Activated CD8-positive, alpha-beta T cell treated with anti-CD3 and anti-CD28 coated beads, Interleukin-2, amount 10 ng/mL, durations not matched to agents 7 days and 5 days (primary cell): ENCODE results near the gene ARL9. TPM values are rescaled to one million over a fixed set of nuclear protein-coding genes. Genes with fewer than 3 reads are reported as not detected.

Experiments used
- ATAC-seq: fragments of 150-1000 bp; cut with Tn5 transposase; one replicate; pipeline ENCODE4 v1.10.0; 2021; ENCODE audit warnings: moderate library complexity
- CTCF ChIA-PET: fragments of 350-600 bp; sonication (Branson Sonifier 250); formaldehyde crosslinking; loops from one replicate; lab custom pipeline; 2021; ENCODE audit warnings: antibody characterized with exemption; lab: Charles Lee
- POLR2A ChIA-PET: fragments of 350-600 bp; sonication (Branson Sonifier 250); formaldehyde crosslinking; loops from one replicate; lab custom pipeline; 2021; ENCODE audit warnings: antibody characterized with exemption; lab: Charles Lee
- DNase-seq: peaks from one replicate; pipeline ENCODE4 v3.0.0-alpha.2; 2020
- H3K27ac Mint-ChIP-seq: one replicate; pipeline ENCODE4 v1.8.0; 2021; ENCODE audit warnings: mild to moderate bottlenecking, mixed read lengths
- H3K27me3 Mint-ChIP-seq: one replicate; pipeline ENCODE4 v1.8.0; 2021; ENCODE audit warnings: low read depth, mixed read lengths
- H3K36me3 Mint-ChIP-seq: one replicate; pipeline ENCODE4 v1.8.0; 2021; ENCODE audit warnings: low read depth, mixed read lengths
- H3K4me1 Mint-ChIP-seq: one replicate; pipeline ENCODE4 v1.8.0; 2021; ENCODE audit warnings: low read depth, mixed read lengths
- H3K4me3 Mint-ChIP-seq: one replicate; pipeline ENCODE4 v1.8.0; 2021; ENCODE audit warnings: mild to moderate bottlenecking, mixed read lengths
- H3K9me3 Mint-ChIP-seq: one replicate; pipeline ENCODE4 v1.8.0; 2022; ENCODE audit warnings: mixed read lengths; ENCODE audit not compliant: insufficient read depth
- total RNA-seq, 2 experiments: library from RNA; stranded (reverse); gene quantifications; one replicate each; pipeline ENCODE4 v1.2.3, GENCODE V29; 2021

Gene ARL9
- total RNA-seq, 2 experiments from 2014 or later = 0.16 to 0.18 TPM

DNA sequence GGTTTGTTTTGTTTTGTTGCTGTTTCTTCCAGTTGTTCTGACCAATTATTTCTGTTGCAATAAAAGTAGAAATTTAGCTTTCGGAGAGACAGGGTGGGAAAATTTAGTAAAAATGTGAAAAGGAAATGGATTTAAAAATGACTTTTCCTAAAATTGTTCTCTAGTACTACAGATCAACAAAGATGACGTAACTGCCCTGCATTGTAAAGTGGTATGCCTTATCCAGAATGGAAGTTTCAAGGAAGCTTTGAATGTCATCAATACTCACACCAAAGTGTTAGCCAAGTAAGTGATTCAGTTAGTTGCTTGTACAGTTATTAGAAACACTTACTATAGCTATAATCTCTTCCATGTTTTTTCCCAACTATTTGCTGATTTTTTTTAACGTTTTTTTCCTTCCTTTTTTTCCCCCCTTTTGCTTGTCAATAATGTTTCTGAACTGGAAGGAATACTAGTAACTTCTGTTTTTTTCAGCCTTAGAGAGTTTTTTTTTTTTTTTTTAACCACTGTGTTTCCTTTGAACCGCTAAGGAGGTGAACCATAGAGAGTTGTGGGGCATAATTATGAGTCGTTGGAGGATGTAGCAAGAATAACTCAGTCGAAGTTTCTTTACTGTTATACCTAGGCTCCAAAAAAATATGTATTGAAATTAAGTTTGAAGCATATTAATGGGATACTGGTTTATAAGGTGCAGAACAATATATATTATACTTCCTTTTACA is 35.9 kb upstream of the ARL9 start:
- peaks cover 37% of the 10 kb centered on the region for H3K4me1 Mint-ChIP-seq
- ChIA-PET CTCF (interaction anchor here (0.8 to 2.0 kb wide), 5 partner anchors 11 to 368 kb away, joined by 3 to 7 read pairs (median 4); partner anchors contain the start of genes PAICS and PPAT), POLR2A (interaction anchor here (1.8 to 3.0 kb wide), 4 partner anchors 11 to 508 kb away, joined by 5 to 33 read pairs (median 9); partner anchors contain the start of genes AASDH, NOA1, PAICS and PPAT)
- H3K27ac Mint-ChIP-seq = peak overlapping the region; percentile 78
- ATAC-seq = no peak
- peak overlapping the region; percentile 100 for H3K4me3 Mint-ChIP-seq
- H3K9me3 Mint-ChIP-seq = no peaks in the 10 kb centered on the region
- no peak for DNase-seq
- peaks cover 49% of the 10 kb centered on the region for H3K36me3 Mint-ChIP-seq
- H3K27me3 Mint-ChIP-seq = no peaks in the 10 kb centered on the region

DNA sequence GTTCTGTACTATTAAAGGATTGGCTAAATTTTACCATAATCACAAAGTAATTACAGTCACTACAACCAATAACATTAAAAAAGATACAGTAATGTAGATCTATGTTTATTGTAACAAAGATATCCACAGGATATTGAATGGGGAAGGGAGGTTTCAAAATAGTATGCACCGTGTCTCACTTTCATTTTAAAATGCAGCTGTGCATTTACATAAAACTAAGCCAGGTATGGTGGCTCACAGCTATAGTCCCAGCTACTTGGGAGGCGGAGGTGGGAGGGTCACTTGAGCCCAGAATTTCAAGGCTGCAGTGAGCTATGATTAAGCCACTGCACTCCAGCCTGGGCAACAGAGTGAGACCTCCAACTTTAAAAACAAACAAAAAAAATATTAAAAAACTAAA is 29.7 kb upstream of the ARL9 start:
- no peak overlapping the region for H3K27ac Mint-ChIP-seq
- ChIA-PET CTCF (interaction anchor here (1.4 kb wide), 1 partner anchor 10 kb away, joined by 3 read pairs; no protein-coding TSS in a partner anchor), POLR2A (interaction anchor here (0.7 kb wide), 1 partner anchor 11 kb away, joined by 3 read pairs; no protein-coding TSS in a partner anchor)
- H3K27me3 Mint-ChIP-seq = no peaks in the 10 kb centered on the region
- no peak for ATAC-seq
- peaks cover 7% of the 10 kb centered on the region for H3K4me1 Mint-ChIP-seq
- H3K4me3 Mint-ChIP-seq = no peak overlapping the region
- DNase-seq = no peak
- H3K36me3 Mint-ChIP-seq = peaks cover 60% of the 10 kb centered on the region
- no peaks in the 10 kb centered on the region for H3K9me3 Mint-ChIP-seq

DNA sequence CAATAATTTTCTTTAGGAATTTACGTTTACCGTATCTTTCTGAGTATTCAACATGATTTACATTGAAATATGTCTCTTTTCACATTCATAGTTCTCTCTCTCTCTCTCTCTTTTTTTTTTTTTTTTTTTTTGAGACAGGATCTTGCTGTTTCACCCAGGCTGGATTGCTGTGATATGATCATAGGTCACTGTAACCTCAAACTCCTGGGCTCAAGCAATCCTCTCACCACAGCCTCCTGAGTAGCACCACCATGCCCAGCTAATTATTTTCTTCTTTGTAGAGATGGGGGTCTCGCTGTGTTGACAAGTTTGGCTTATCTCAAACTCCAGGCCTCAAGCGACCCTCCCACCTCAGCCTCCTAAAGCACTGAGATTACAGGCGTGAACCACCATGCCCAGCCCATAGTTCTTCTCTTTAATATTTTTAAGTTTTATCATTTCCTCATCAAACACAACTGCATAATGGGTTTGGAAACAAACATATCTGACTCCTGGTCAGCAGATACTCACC is 28.3 kb upstream of the ARL9 start:
- peaks cover 3% of the 10 kb centered on the region for H3K4me1 Mint-ChIP-seq
- POLR2A ChIA-PET = no interaction called here
- no peak for ATAC-seq

DNA sequence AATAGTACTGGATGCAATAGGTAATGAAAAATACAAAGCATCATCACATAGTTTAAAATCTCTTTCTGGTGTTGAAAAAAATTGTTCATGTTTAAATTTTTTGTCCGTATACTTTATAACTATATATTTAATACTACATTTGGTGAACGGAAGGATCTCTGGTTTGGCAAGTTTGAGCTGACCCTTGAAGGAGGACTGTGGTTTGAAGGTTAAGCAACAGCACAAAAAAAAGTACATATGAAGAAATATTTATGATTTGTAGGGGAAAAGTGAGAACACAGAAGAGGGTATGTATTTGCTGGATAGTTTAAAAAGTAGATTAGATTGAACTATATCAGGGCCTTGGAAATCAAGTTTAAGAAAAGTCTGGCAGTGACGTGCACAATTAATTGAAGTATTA is 24.9 kb upstream of the ARL9 start:
- no peak for DNase-seq
- ChIA-PET POLR2A (no interaction called here), CTCF (interaction anchor here (1.5 kb wide), 1 partner anchor 11 kb away, joined by 4 read pairs; no protein-coding TSS in a partner anchor)
- Mint-ChIP-seq H3K27me3 (no peaks in the 10 kb centered on the region), H3K4me3 (no peak overlapping the region), H3K4me1 (peaks cover 3% of the 10 kb centered on the region), H3K9me3 (no peaks in the 10 kb centered on the region), H3K27ac (no peak overlapping the region), H3K36me3 (peaks cover 48% of the 10 kb centered on the region)
- ATAC-seq = no peak

More for the DNA sequence above, 28.3 kb upstream of the ARL9 start:
- Mint-ChIP-seq H3K27ac (no peak overlapping the region), H3K27me3 (no peaks in the 10 kb centered on the region), H3K4me3 (no peak overlapping the region), H3K36me3 (peaks cover 56% of the 10 kb centered on the region), H3K9me3 (no peaks in the 10 kb centered on the region)
- DNase-seq = no peak
- CTCF ChIA-PET = no interaction called here

DNA sequence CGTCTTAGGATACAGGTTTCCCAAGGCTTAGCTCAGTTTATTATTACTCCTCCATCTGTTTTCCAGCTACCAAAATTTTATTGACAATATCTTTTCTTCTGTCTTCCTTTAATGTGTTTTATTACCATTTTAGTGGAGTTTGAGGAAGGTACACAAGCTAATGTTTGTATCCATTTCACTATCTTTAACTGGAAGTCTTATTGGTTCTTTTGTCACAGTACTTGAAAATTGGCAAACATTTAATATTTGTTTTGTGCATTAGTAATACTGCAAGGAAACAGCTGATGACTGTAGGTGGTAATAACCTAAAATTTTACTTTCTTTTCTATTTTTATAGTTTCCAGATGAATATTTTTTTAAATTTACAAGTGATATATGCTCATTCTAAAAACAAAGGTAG is 9.3 kb upstream of the ARL9 start:
- no peaks in the 10 kb centered on the region for H3K27me3 Mint-ChIP-seq
- no peaks in the 10 kb centered on the region for H3K4me1 Mint-ChIP-seq
- ChIA-PET POLR2A (interaction anchor here (0.6 kb wide), 1 partner anchor 307 kb away, joined by 4 read pairs; no protein-coding TSS in a partner anchor), CTCF (interaction anchor here (0.7 to 1.4 kb wide), 2 partner anchors 73 to 340 kb away, joined by 4 to 5 read pairs; no protein-coding TSS in a partner anchor)
- H3K27ac Mint-ChIP-seq = no peak overlapping the region
- DNase-seq = no peak
- no peaks in the 10 kb centered on the region for H3K9me3 Mint-ChIP-seq
- no peak for ATAC-seq
- no peak overlapping the region for H3K4me3 Mint-ChIP-seq
- peaks cover 63% of the 10 kb centered on the region for H3K36me3 Mint-ChIP-seq

DNA sequence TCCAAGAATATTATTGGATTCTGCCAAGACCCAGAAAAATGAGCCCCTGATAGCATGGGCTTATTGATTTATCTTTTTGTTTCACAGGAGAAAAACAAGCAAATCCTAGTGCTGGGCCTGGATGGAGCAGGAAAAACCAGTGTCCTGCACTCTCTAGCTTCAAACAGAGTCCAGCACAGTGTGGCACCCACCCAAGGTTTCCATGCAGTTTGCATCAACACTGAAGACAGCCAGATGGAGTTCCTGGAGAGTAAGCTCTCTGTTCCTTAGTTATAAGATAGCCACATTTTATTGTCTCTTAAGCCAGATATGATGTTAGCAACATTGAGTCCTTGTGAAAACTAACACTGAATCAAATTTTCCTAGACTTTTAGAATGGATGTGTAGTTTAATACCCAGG is 5.5 kb downstream of the ARL9 start:
- no peak overlapping the region for H3K4me3 Mint-ChIP-seq
- no peak overlapping the region for H3K27ac Mint-ChIP-seq
- ChIA-PET CTCF (interaction anchor here (0.7 kb wide), 1 partner anchor 99 kb away, joined by 3 read pairs; no protein-coding TSS in a partner anchor), POLR2A (no interaction called here)
- H3K4me1 Mint-ChIP-seq = peaks cover 4% of the 10 kb centered on the region
- peaks cover 16% of the 10 kb centered on the region for H3K27me3 Mint-ChIP-seq
- DNase-seq (no peak), ATAC-seq (no peak)
- H3K36me3 Mint-ChIP-seq = no peaks in the 10 kb centered on the region
- H3K9me3 Mint-ChIP-seq = no peaks in the 10 kb centered on the region

DNA sequence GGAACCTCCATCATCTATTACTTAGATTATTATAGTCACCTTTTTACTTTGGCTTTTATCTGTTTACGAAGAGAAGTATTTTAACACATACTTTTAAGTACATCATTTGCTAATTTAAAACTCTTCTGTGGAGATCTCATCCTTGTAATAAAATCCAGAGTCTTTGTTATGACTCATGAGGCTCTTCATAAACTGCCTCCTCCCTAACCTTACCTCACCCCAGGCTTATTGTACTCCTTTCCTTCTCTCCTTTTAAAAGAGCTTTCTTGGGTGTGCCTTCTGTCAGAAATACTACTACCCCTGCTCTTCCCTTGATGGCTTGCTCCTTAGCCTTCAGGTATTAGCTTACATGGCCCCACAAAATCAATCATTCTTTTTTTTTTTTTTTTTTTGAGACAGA is 6.6 kb downstream of the ARL9 start:
- no peak overlapping the region for H3K4me3 Mint-ChIP-seq
- no peaks in the 10 kb centered on the region for H3K4me1 Mint-ChIP-seq

DNA sequence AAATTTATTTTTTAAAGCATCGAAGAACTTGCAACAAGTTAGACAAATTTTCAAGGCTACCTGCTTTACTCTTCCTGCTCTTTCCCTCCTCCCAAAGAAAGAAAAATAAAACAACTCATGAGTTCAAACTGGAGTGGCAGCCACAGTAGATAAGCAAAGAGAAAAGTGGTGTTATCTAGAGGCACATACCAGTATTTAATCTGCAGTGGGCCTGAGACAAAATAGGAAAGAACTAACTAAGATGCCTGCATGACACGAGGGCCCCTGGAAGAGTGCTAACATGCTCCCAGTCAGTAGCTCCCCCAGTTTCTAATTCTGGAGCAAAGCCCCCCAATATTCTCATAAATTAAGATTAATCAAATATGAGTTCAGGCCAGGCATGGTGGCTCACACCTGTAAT is 7.9 kb downstream of the ARL9 start:
- ChIA-PET CTCF (interaction anchor here (1.4 kb wide), 1 partner anchor 10 kb away, joined by 4 read pairs; no protein-coding TSS in a partner anchor), POLR2A (no interaction called here)
- Mint-ChIP-seq H3K4me3 (no peak overlapping the region), H3K4me1 (no peaks in the 10 kb centered on the region), H3K36me3 (no peaks in the 10 kb centered on the region), H3K27me3 (peaks cover 15% of the 10 kb centered on the region), H3K27ac (no peak overlapping the region), H3K9me3 (no peaks in the 10 kb centered on the region)
- no peak for DNase-seq
- ATAC-seq = no peak

More for the DNA sequence above, 6.6 kb downstream of the ARL9 start:
- Mint-ChIP-seq H3K27me3 (peaks cover 14% of the 10 kb centered on the region), H3K36me3 (no peaks in the 10 kb centered on the region), H3K9me3 (no peaks in the 10 kb centered on the region), H3K27ac (no peak overlapping the region)
- ATAC-seq (no peak), DNase-seq (no peak)
- ChIA-PET CTCF (no interaction called here), POLR2A (no interaction called here)

DNA sequence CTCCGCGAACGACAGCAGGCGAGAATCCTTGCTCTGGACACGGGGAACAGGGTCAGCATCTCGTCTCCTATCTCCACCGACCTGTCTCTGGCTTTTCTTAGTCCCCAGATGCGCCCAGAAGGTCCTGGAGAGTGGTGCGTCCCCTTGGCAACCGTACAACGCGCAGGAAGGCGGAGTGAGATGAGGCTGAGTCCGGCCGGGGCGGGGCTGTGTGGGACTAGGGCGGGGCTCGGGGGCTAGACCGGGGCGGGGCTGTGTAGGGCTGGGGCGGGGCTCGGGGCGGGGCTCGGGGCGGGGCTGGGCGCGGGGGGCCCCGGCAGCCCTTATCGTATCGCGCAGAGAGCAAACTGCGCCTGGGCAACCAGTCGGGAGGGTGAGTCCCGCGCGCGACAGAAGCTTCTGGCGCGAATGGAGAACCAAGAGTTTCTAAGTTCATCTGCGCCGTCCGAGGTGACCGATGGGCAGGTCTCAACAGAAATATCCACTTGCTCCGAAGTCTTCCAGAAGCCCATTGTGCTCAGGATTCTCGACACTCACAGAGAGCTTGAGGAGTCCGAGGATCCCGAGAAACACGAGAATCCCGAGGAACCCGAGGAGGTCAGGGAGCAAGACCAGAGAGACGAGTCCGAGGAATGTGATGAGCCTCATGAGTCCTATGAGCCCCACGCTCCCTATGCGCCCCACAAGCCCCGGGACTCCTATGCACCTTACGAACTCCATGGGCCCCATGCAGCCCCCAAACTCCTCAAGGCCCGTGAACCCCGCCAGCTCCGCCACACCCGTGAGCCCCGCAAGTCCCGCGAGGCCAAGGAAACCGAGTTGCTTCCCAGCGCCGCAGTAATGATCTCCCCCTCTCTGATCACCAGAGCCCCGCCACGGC is 24.9 kb downstream of the ARL9 start:
- Mint-ChIP-seq H3K4me1 (no peaks in the 10 kb centered on the region), H3K4me3 (peak overlapping the region; percentile 44), H3K27me3 (peaks cover 23% of the 10 kb centered on the region), H3K9me3 (no peaks in the 10 kb centered on the region), H3K36me3 (no peaks in the 10 kb centered on the region), H3K27ac (no peak overlapping the region)
- ATAC-seq (peak; percentile 98), DNase-seq (peak; percentile 85)
- ChIA-PET POLR2A (interaction anchor here (1.3 to 1.4 kb wide), 2 partner anchors 95 to 143 kb away, joined by 3 to 7 read pairs; partner anchors contain the start of genes AASDH, PAICS and PPAT), CTCF (interaction anchor here (1.7 kb wide), 1 partner anchor 14 kb away, joined by 5 read pairs; no protein-coding TSS in a partner anchor)

DNA sequence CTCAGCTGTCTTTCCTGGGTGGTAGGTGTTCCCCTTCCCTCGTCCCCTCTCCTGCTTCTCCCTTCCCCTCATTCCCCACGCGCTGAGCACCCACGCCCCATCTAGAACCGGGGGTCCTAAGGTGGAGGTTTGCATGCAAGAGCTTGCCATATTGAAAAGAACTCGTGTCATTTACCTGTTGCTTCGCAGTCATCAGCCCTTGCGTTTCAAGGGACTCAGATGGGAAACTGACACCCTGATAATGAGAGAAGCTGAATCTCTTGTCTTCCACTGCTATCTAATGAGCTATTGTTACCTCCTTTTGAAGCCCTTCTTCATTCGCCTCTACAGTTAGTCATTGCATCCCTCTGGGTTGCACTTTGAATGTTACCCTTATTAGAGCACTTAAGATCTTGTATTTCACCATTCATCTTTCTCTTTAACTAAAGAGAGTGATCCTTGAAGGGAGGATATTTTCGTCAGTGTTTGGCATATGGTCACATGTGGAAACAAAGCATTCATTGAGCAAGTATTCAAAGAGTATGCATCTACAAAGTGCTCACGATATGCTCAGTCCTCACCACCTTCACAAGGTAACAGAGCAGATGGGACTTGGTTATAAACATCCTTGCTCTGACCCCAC is 25.7 kb downstream of the ARL9 start:
- Mint-ChIP-seq H3K4me3 (no peak overlapping the region), H3K27ac (no peak overlapping the region), H3K27me3 (peaks cover 18% of the 10 kb centered on the region), H3K4me1 (no peaks in the 10 kb centered on the region), H3K9me3 (no peaks in the 10 kb centered on the region), H3K36me3 (no peaks in the 10 kb centered on the region)
- POLR2A ChIA-PET = interaction anchor here (1.3 to 1.4 kb wide), 2 partner anchors 95 to 144 kb away, joined by 3 to 7 read pairs; partner anchors contain the start of genes AASDH, PAICS and PPAT
- no peak for ATAC-seq
- no peak for DNase-seq
- CTCF ChIA-PET = interaction anchor here (1.7 kb wide), 1 partner anchor 13 kb away, joined by 5 read pairs; no protein-coding TSS in a partner anchor

DNA sequence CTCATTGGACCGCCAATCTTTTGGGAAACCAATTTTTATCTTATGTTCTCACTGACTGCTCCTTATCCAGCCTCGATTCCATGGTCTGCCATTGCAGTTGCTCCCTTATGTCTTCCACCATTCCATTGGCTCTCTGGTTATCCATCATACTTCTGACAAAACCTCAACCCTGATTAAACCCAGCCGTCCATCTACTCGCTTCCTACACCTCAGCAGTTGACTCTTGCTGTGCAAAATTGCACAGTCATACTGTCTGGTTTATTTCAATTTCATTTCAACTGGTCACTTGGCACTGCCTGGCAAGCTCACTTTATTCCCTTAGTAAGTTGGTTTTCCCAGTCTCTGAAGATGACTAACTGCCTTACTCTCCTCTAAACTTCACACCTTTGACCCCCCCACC is 26.2 kb downstream of the ARL9 start:
- Mint-ChIP-seq H3K4me3 (no peak overlapping the region), H3K27ac (no peak overlapping the region), H3K36me3 (no peaks in the 10 kb centered on the region), H3K9me3 (no peaks in the 10 kb centered on the region), H3K27me3 (peaks cover 14% of the 10 kb centered on the region), H3K4me1 (no peaks in the 10 kb centered on the region)
- ATAC-seq (no peak), DNase-seq (no peak)
- ChIA-PET POLR2A (no interaction called here), CTCF (interaction anchor here (1.7 kb wide), 1 partner anchor 12 kb away, joined by 5 read pairs; no protein-coding TSS in a partner anchor)
